Stimulated activated naive B cell treated with anti-CD40 and anti-IgM and Interleukin-4, amounts not matched to agents 10 μg/mL and 1 μg/mL and 100 μg/mL, for 72 hours (primary cell): ENCODE measurements around the gene KIRREL3.
A peak's percentile ranks its signal among the peaks of the same experiment; 100 is the strongest.

Experiments used
- ATAC-seq, 2 donors: fragments of 150-1000 bp; cut with Tn5 transposase; replicated peaks; 2 replicates each; pipeline ENCODE4 v1.10.0; 2021; ENCODE audit warnings: moderate library complexity in 1 of 2
- DNase-seq: peaks from one replicate; pipeline ENCODE4 v3.0.0; 2021
- H3K27ac Mint-ChIP-seq: one replicate; pipeline ENCODE4 v1.8.0; 2022; ENCODE audit warnings: mild to moderate bottlenecking, mixed read lengths
- H3K27me3 Mint-ChIP-seq, 2 donors: one replicate each; pipeline ENCODE4 v1.8.0; 2022; ENCODE audit warnings: mixed read lengths in 2 of 2
- H3K36me3 Mint-ChIP-seq, 2 donors: one replicate each; pipeline ENCODE4 v1.8.0; 2022; ENCODE audit warnings: mixed read lengths in 2 of 2, mild to moderate bottlenecking in 1 of 2
- H3K4me1 Mint-ChIP-seq, 2 donors: one replicate each; pipeline ENCODE4 v1.8.0; 2022; ENCODE audit warnings: mixed read lengths in 2 of 2, mild to moderate bottlenecking in 1 of 2
- H3K4me3 Mint-ChIP-seq, 2 donors: one replicate each; pipeline ENCODE4 v1.8.0; 2022; ENCODE audit warnings: mild to moderate bottlenecking in 2 of 2, mixed read lengths in 2 of 2, moderate library complexity in 1 of 2
- H3K9me3 Mint-ChIP-seq, 2 donors: one replicate each; pipeline ENCODE4 v1.8.0; 2022; ENCODE audit warnings: mixed read lengths in 2 of 2, mild to moderate bottlenecking in 1 of 2

Gene KIRREL3

GRCh38 chr11:126492331-126493082, 508.1 kb downstream of the KIRREL3 start:
- Mint-ChIP-seq H3K27me3 (peaks cover 0 to 15% of the 10 kb centered on the region in 2 donors), H3K36me3 (no peaks in the 10 kb centered on the region), H3K9me3 (no peaks in the 10 kb centered on the region), H3K27ac (no peak overlapping the region), H3K4me1 (no peaks in the 10 kb centered on the region), H3K4me3 (no peak overlapping the region)
- no peak for ATAC-seq
- DNase-seq: no peak

- H3K9me3 Mint-ChIP-seq: no peaks in the 10 kb centered on the region
- H3K27ac Mint-ChIP-seq: no peak overlapping the region
- DNase-seq (no peak), ATAC-seq (no peak)
- H3K36me3 Mint-ChIP-seq: no peaks in the 10 kb centered on the region
- H3K27me3 Mint-ChIP-seq: peaks cover 1 to 12% of the 10 kb centered on the region in 2 donors
- no peak overlapping the region for H3K4me3 Mint-ChIP-seq
- H3K4me1 Mint-ChIP-seq: peaks cover 0 to under 1% of the 10 kb centered on the region in 2 donors
Measured at GRCh38 chr11:126491092-126491491, 509.5 kb downstream of the KIRREL3 start.

- peaks cover 6 to 11% of the 10 kb centered on the region in 2 donors for H3K27me3 Mint-ChIP-seq
- H3K36me3 Mint-ChIP-seq: peaks cover 0 to 1% of the 10 kb centered on the region in 2 donors
- no peak overlapping the region for H3K4me3 Mint-ChIP-seq
- no peaks in the 10 kb centered on the region for H3K9me3 Mint-ChIP-seq
- DNase-seq (no peak), ATAC-seq (no peak)
- H3K27ac Mint-ChIP-seq: no peak overlapping the region
- peaks cover 6 to 10% of the 10 kb centered on the region in 2 donors for H3K4me1 Mint-ChIP-seq
Measured at GRCh38 chr11:126489836-126490660, 510.5 kb downstream of the KIRREL3 start.

GRCh38 chr11:126488591-126489370, 511.8 kb downstream of the KIRREL3 start:
- Mint-ChIP-seq H3K27me3 (peaks cover 6 to 14% of the 10 kb centered on the region in 2 donors), H3K4me3 (no peak overlapping the region), H3K9me3 (no peaks in the 10 kb centered on the region), H3K27ac (no peak overlapping the region), H3K4me1 (peaks cover 11 to 16% of the 10 kb centered on the region in 2 donors), H3K36me3 (peaks cover 0 to 1% of the 10 kb centered on the region in 2 donors)
- no peak for ATAC-seq
- no peak for DNase-seq

GRCh38 chr11:126487711-126488110, 512.9 kb downstream of the KIRREL3 start:
- Mint-ChIP-seq H3K9me3 (no peaks in the 10 kb centered on the region), H3K27me3 (peaks cover 6 to 19% of the 10 kb centered on the region in 2 donors), H3K4me1 (peaks cover 11 to 16% of the 10 kb centered on the region in 2 donors), H3K4me3 (no peak overlapping the region), H3K36me3 (peaks cover 0 to 1% of the 10 kb centered on the region in 2 donors), H3K27ac (no peak overlapping the region)
- no peak for DNase-seq
- no peak for ATAC-seq

- ATAC-seq (no peak), DNase-seq (no peak)
- Mint-ChIP-seq H3K4me1 (peaks cover 11 to 16% of the 10 kb centered on the region in 2 donors), H3K27ac (no peak overlapping the region), H3K36me3 (peaks cover 0 to 1% of the 10 kb centered on the region in 2 donors), H3K27me3 (peaks cover 6 to 16% of the 10 kb centered on the region in 2 donors), H3K9me3 (no peaks in the 10 kb centered on the region), H3K4me3 (no peak overlapping the region)
Measured at GRCh38 chr11:126485986-126486635, 514.5 kb downstream of the KIRREL3 start.

- peaks cover 0 to 1% of the 10 kb centered on the region in 2 donors for H3K36me3 Mint-ChIP-seq
- ATAC-seq (peak; percentile 91 to 93), DNase-seq (peak; percentile 49)
- H3K27me3 Mint-ChIP-seq: peaks cover 6 to 16% of the 10 kb centered on the region in 2 donors
- no peak overlapping the region for H3K4me3 Mint-ChIP-seq
- peak overlapping the region; percentile 52 for H3K27ac Mint-ChIP-seq
- peaks cover 16 to 23% of the 10 kb centered on the region in 2 donors for H3K4me1 Mint-ChIP-seq
- no peaks in the 10 kb centered on the region for H3K9me3 Mint-ChIP-seq
Measured at GRCh38 chr11:126485021-126485792, 515.4 kb downstream of the KIRREL3 start.

GRCh38 chr11:126484266-126484665, 516.3 kb downstream of the KIRREL3 start:
- Mint-ChIP-seq H3K36me3 (peaks cover 0 to 1% of the 10 kb centered on the region in 2 donors), H3K27ac (no peak overlapping the region), H3K27me3 (peaks cover 6 to 20% of the 10 kb centered on the region in 2 donors), H3K4me1 (peaks cover 16 to 23% of the 10 kb centered on the region in 2 donors), H3K4me3 (no peak overlapping the region), H3K9me3 (no peaks in the 10 kb centered on the region)
- ATAC-seq: no peak
- no peak for DNase-seq

GRCh38 chr11:126483621-126484195, 516.9 kb downstream of the KIRREL3 start:
- Mint-ChIP-seq H3K36me3 (peaks cover 0 to 1% of the 10 kb centered on the region in 2 donors), H3K27me3 (peaks cover 6 to 21% of the 10 kb centered on the region in 2 donors), H3K27ac (no peak overlapping the region), H3K9me3 (no peaks in the 10 kb centered on the region), H3K4me1 (peaks cover 16 to 24% of the 10 kb centered on the region in 2 donors), H3K4me3 (no peak overlapping the region)
- ATAC-seq: no peak
- DNase-seq: no peak

- ATAC-seq (no peak), DNase-seq (no peak)
- Mint-ChIP-seq H3K4me3 (no peak overlapping the region), H3K36me3 (peaks cover 0 to 1% of the 10 kb centered on the region in 2 donors), H3K27ac (no peak overlapping the region), H3K9me3 (no peaks in the 10 kb centered on the region), H3K4me1 (peaks cover 21 to 35% of the 10 kb centered on the region in 2 donors), H3K27me3 (peaks cover 6 to 24% of the 10 kb centered on the region in 2 donors)
Measured at GRCh38 chr11:126482586-126483108, 517.9 kb downstream of the KIRREL3 start.

- Mint-ChIP-seq H3K27me3 (peaks cover 16 to 24% of the 10 kb centered on the region in 2 donors), H3K27ac (no peak overlapping the region), H3K9me3 (no peaks in the 10 kb centered on the region), H3K36me3 (peaks cover 0 to 1% of the 10 kb centered on the region in 2 donors), H3K4me1 (peaks cover 26 to 41% of the 10 kb centered on the region in 2 donors), H3K4me3 (no peak overlapping the region)
- DNase-seq: no peak
- no peak for ATAC-seq
Measured at GRCh38 chr11:126481303-126481680, 519.3 kb downstream of the KIRREL3 start.

GRCh38 chr11:126480410-126481302, 519.9 kb downstream of the KIRREL3 start:
- Mint-ChIP-seq H3K9me3 (no peaks in the 10 kb centered on the region), H3K27me3 (peaks cover 10 to 19% of the 10 kb centered on the region in 2 donors), H3K27ac (peak overlapping the region; percentile 89), H3K4me1 (peaks cover 25 to 37% of the 10 kb centered on the region in 2 donors), H3K4me3 (peak overlapping the region; percentile 70 to 82), H3K36me3 (no peaks in the 10 kb centered on the region)
- DNase-seq: peak; percentile 41
- ATAC-seq: peak; percentile 47 to 54
